ENCODE measurements around the gene SYN1. TPM values are rescaled to one million over a fixed set of nuclear protein-coding genes. Genes with fewer than 3 reads are reported as not detected.

Gene SYN1
- total and polyA plus RNA-seq, 2 experiments from 2014 or later = 0.34 TPM; not detected in 1

GRCh38 chrX:47597222-47597621 lies 22.4 kb downstream of the SYN1 start:
- no peaks in the 10 kb centered on the region for H3K9me2 ChIP-seq (ENCODE audit: insufficient read depth)
- H3K27ac ChIP-seq = no peak overlapping the region
- no peak overlapping the region for H3K9ac ChIP-seq
- no peaks in the 10 kb centered on the region for H3K36me3 ChIP-seq (ENCODE audit: low read depth)
- no peak for DNase-seq
- no peaks in the 10 kb centered on the region for H3K4me1 ChIP-seq (ENCODE audit: insufficient read depth)
- no peak overlapping the region for H3K4me2 ChIP-seq (ENCODE audit: unreplicated experiment)
- H2AFZ ChIP-seq = no peak overlapping the region
- in situ Hi-C loops (cut with MboI) = no loop called here
- no peak overlapping the region for H3K4me3 ChIP-seq
- WGBS, 2 experiments (ENCODE audit: low coverage in 1 of 2, low lambda C conversion rate in 2 of 2, missing lambda C conversion rate in 2 of 2) = 60 to 74% methylated on average over 3 of the region's 3 CpGs
- no peaks in the 10 kb centered on the region for H4K20me1 ChIP-seq (ENCODE audit: insufficient read depth)
- no peaks in the 10 kb centered on the region for H3F3A ChIP-seq (ENCODE audit: insufficient read depth)
- H3K9me3 ChIP-seq (ENCODE audit: low read depth) = no peaks in the 10 kb centered on the region
- no peaks in the 10 kb centered on the region for H3K79me2 ChIP-seq (ENCODE audit: insufficient read depth)
- TF ChIP-seq EZH2 (IDR thresholded peaks at IDR 0.05; ENCODE audit: insufficient read depth, poor library complexity, severe bottlenecking) (no peak), EZH2phosphoT487 (IDR thresholded peaks at IDR 0.05; ENCODE audit: insufficient read depth, low read depth) (no peak)
- no peaks in the 10 kb centered on the region for H3K27me3 ChIP-seq (replicated peaks; ENCODE audit: insufficient read depth)

GRCh38 chrX:47596256-47596655 lies 23.4 kb downstream of the SYN1 start:
- Histone ChIP-seq H3K4me1 (ENCODE audit: insufficient read depth) (no peaks in the 10 kb centered on the region), H3K9me3 (ENCODE audit: low read depth) (no peaks in the 10 kb centered on the region), H3K79me2 (ENCODE audit: insufficient read depth) (no peaks in the 10 kb centered on the region), H3F3A (ENCODE audit: insufficient read depth) (no peaks in the 10 kb centered on the region), H3K9ac (no peak overlapping the region), H4K20me1 (ENCODE audit: insufficient read depth) (no peaks in the 10 kb centered on the region), H3K27ac (no peak overlapping the region), H3K9me2 (ENCODE audit: insufficient read depth) (no peaks in the 10 kb centered on the region), H3K27me3 (replicated peaks; ENCODE audit: insufficient read depth) (no peaks in the 10 kb centered on the region), H3K4me2 (ENCODE audit: unreplicated experiment) (no peak overlapping the region), H3K4me3 (no peak overlapping the region), H2AFZ (no peak overlapping the region), H3K36me3 (ENCODE audit: low read depth) (no peaks in the 10 kb centered on the region)
- TF ChIP-seq EZH2 (IDR thresholded peaks at IDR 0.05; ENCODE audit: insufficient read depth, poor library complexity, severe bottlenecking) = no peak
- no peak for TF ChIP-seq EZH2phosphoT487 (IDR thresholded peaks at IDR 0.05; ENCODE audit: insufficient read depth, low read depth)
- in situ Hi-C loops (cut with MboI) = no loop called here
- DNase-seq = no peak
- 61 to 65% methylated on average over 2 of the region's 2 CpGs for WGBS, 2 experiments (ENCODE audit: low coverage in 1 of 2, low lambda C conversion rate in 2 of 2, missing lambda C conversion rate in 2 of 2)

- H3K9me3 ChIP-seq (ENCODE audit: low read depth) = no peaks in the 10 kb centered on the region
- H3K9ac ChIP-seq = no peak overlapping the region
- no peak overlapping the region for H2AFZ ChIP-seq
- TF ChIP-seq EZH2phosphoT487 (IDR thresholded peaks at IDR 0.05; ENCODE audit: insufficient read depth, low read depth) = no peak
- no peak for TF ChIP-seq EZH2 (IDR thresholded peaks at IDR 0.05; ENCODE audit: insufficient read depth, poor library complexity, severe bottlenecking)
- peak; percentile 12 for DNase-seq
- no peaks in the 10 kb centered on the region for H3K27me3 ChIP-seq (replicated peaks; ENCODE audit: insufficient read depth)
- no peak overlapping the region for H3K4me2 ChIP-seq (ENCODE audit: unreplicated experiment)
- H3K9me2 ChIP-seq (ENCODE audit: insufficient read depth) = no peaks in the 10 kb centered on the region
- WGBS, 2 experiments (ENCODE audit: low coverage in 1 of 2, low lambda C conversion rate in 2 of 2, missing lambda C conversion rate in 2 of 2) = 80% methylated on average over 1 of the region's 1 CpG
- no peaks in the 10 kb centered on the region for H3K36me3 ChIP-seq (ENCODE audit: low read depth)
- no peaks in the 10 kb centered on the region for H3K79me2 ChIP-seq (ENCODE audit: insufficient read depth)
- in situ Hi-C loops (cut with MboI) = no loop called here
- H4K20me1 ChIP-seq (ENCODE audit: insufficient read depth) = no peaks in the 10 kb centered on the region
- H3K4me1 ChIP-seq (ENCODE audit: insufficient read depth) = no peaks in the 10 kb centered on the region
- H3K4me3 ChIP-seq = no peak overlapping the region
- H3F3A ChIP-seq (ENCODE audit: insufficient read depth) = no peaks in the 10 kb centered on the region
- H3K27ac ChIP-seq = no peak overlapping the region
Measured at GRCh38 chrX:47595716-47596251, 23.9 kb downstream of the SYN1 start.

- WGBS, 2 experiments (ENCODE audit: low coverage in 1 of 2, low lambda C conversion rate in 2 of 2, missing lambda C conversion rate in 2 of 2) = 53 to 59% methylated on average over 4 of the region's 4 CpGs
- Histone ChIP-seq H3K36me3 (ENCODE audit: low read depth) (no peaks in the 10 kb centered on the region), H3K9ac (no peak overlapping the region), H3K9me3 (ENCODE audit: low read depth) (no peaks in the 10 kb centered on the region), H3K4me2 (ENCODE audit: unreplicated experiment) (no peak overlapping the region), H3F3A (ENCODE audit: insufficient read depth) (no peaks in the 10 kb centered on the region), H3K9me2 (ENCODE audit: insufficient read depth) (no peaks in the 10 kb centered on the region), H4K20me1 (ENCODE audit: insufficient read depth) (no peaks in the 10 kb centered on the region), H3K4me1 (ENCODE audit: insufficient read depth) (no peaks in the 10 kb centered on the region), H3K79me2 (ENCODE audit: insufficient read depth) (no peaks in the 10 kb centered on the region), H2AFZ (no peak overlapping the region), H3K4me3 (no peak overlapping the region), H3K27ac (no peak overlapping the region), H3K27me3 (replicated peaks; ENCODE audit: insufficient read depth) (no peaks in the 10 kb centered on the region)
- in situ Hi-C loops (cut with MboI) = no loop called here
- no peak for TF ChIP-seq EZH2 (IDR thresholded peaks at IDR 0.05; ENCODE audit: insufficient read depth, poor library complexity, severe bottlenecking)
- TF ChIP-seq EZH2phosphoT487 (IDR thresholded peaks at IDR 0.05; ENCODE audit: insufficient read depth, low read depth) = no peak
- no peak for DNase-seq
Measured at GRCh38 chrX:47593522-47593921, 26.1 kb downstream of the SYN1 start.

- WGBS, 2 experiments (ENCODE audit: low coverage in 1 of 2, low lambda C conversion rate in 2 of 2, missing lambda C conversion rate in 2 of 2) = 58 to 67% methylated on average over 4 to 5 of the region's 5 CpGs
- H3K27me3 ChIP-seq (replicated peaks; ENCODE audit: insufficient read depth) = no peaks in the 10 kb centered on the region
- H3K79me2 ChIP-seq (ENCODE audit: insufficient read depth) = no peaks in the 10 kb centered on the region
- H3F3A ChIP-seq (ENCODE audit: insufficient read depth) = no peaks in the 10 kb centered on the region
- no peaks in the 10 kb centered on the region for H3K9me2 ChIP-seq (ENCODE audit: insufficient read depth)
- H3K9me3 ChIP-seq (ENCODE audit: low read depth) = no peaks in the 10 kb centered on the region
- H3K4me2 ChIP-seq (ENCODE audit: unreplicated experiment) = no peak overlapping the region
- H2AFZ ChIP-seq = no peak overlapping the region
- no peak overlapping the region for H3K4me3 ChIP-seq
- TF ChIP-seq EZH2 (IDR thresholded peaks at IDR 0.05; ENCODE audit: insufficient read depth, poor library complexity, severe bottlenecking) (no peak), EZH2phosphoT487 (IDR thresholded peaks at IDR 0.05; ENCODE audit: insufficient read depth, low read depth) (no peak)
- in situ Hi-C loops (cut with MboI) = no loop called here
- H3K9ac ChIP-seq = no peak overlapping the region
- no peaks in the 10 kb centered on the region for H3K36me3 ChIP-seq (ENCODE audit: low read depth)
- no peaks in the 10 kb centered on the region for H4K20me1 ChIP-seq (ENCODE audit: insufficient read depth)
- DNase-seq = no peak
- no peak overlapping the region for H3K27ac ChIP-seq
- H3K4me1 ChIP-seq (ENCODE audit: insufficient read depth) = no peaks in the 10 kb centered on the region
Measured at GRCh38 chrX:47590984-47591383, 28.7 kb downstream of the SYN1 start.

All from GM23248 (cell line).